GM23338 (cell line): ENCODE data around the gene GREB1L. TPM values are rescaled to one million over a fixed set of nuclear protein-coding genes. Genes with fewer than 3 reads are reported as not detected.
A peak's percentile ranks its signal among the peaks of the same experiment; 100 is the strongest.

Source experiments
- ATAC-seq: fragments of 200-7000 bp; cut with Tn5 transposase; 3 replicates; pipeline ENCODE4 v1.9.1; 2020
- DNase-seq: peaks from one replicate; pipeline ENCODE4 v3.0.0-alpha.2; 2015; ENCODE audit warnings: low spot score
- H2AFZ ChIP-seq: fragments of 200-600 bp; sonication (generic); 2 replicates; pipeline ENCODE4 v1.8.0; 2016; ENCODE audit warnings: antibody characterized with exemption, mild to moderate bottlenecking, moderate library complexity
- H3F3A ChIP-seq: fragments of 200-600 bp; sonication (generic); replicated peaks from 2 replicates; pipeline ENCODE4 v1.8.0; 2017; ENCODE audit warnings: antibody characterized with exemption, mixed run types, low read depth
- H3K27ac ChIP-seq: fragments of 200-600 bp; sonication (generic); 2 replicates; pipeline ENCODE4 v1.6.1; 2016; ENCODE audit warnings: low read depth
- H3K27me3 ChIP-seq: fragments of 200-600 bp; sonication (generic); 2 replicates; pipeline ENCODE4 v1.8.0; 2016; ENCODE audit warnings: mild to moderate bottlenecking, mixed run types, moderate library complexity; ENCODE audit not compliant: insufficient read depth
- H3K36me3 ChIP-seq: fragments of 200-600 bp; sonication (generic); 2 replicates; pipeline ENCODE4 v1.8.0; 2016; ENCODE audit warnings: mild to moderate bottlenecking; ENCODE audit not compliant: insufficient read depth
- H3K4me1 ChIP-seq: fragments of 200-600 bp; sonication (generic); 2 replicates; pipeline ENCODE4 v1.8.0; 2016; ENCODE audit warnings: mild to moderate bottlenecking, moderate library complexity; ENCODE audit not compliant: insufficient read depth
- H3K4me2 ChIP-seq: fragments of 200-600 bp; sonication (generic); 2 replicates; pipeline ENCODE4 v1.7.1; 2017; ENCODE audit warnings: mixed run types
- H3K4me3 ChIP-seq: fragments of 200-600 bp; sonication (generic); 2 replicates; pipeline ENCODE4 v1.6.1; 2016; ENCODE audit warnings: mixed run types
- H3K79me2 ChIP-seq: fragments of 200-600 bp; sonication (generic); replicated peaks from 2 replicates; pipeline ENCODE4 v1.8.0; 2017; ENCODE audit warnings: mild to moderate bottlenecking; ENCODE audit not compliant: insufficient read depth
- H3K9me2 ChIP-seq: fragments of 200-600 bp; sonication (generic); 2 replicates; pipeline ENCODE4 v1.8.0; 2017; ENCODE audit not compliant: insufficient read depth
- H4K20me1 ChIP-seq: fragments of 200-600 bp; sonication (generic); replicated peaks from 2 replicates; pipeline ENCODE4 v1.8.0; 2017; ENCODE audit warnings: mild to moderate bottlenecking; ENCODE audit not compliant: insufficient read depth
- H3K27ac Mint-ChIP-seq: 2 replicates; pipeline ENCODE4 v1.8.0; 2020; ENCODE audit warnings: inconsistent platforms, mild to moderate bottlenecking, moderate library complexity, mixed read lengths
- H3K27me3 Mint-ChIP-seq: 3 replicates; pipeline ENCODE4 v1.8.0; 2022; ENCODE audit warnings: low read depth, mild to moderate bottlenecking, moderate library complexity, mixed read lengths, inconsistent platforms; ENCODE audit not compliant: insufficient read depth, poor library complexity
- H3K36me3 Mint-ChIP-seq: 3 replicates; pipeline ENCODE4 v1.8.0; 2021; ENCODE audit warnings: low read depth, mild to moderate bottlenecking, inconsistent platforms, moderate library complexity, mixed read lengths
- H3K4me1 Mint-ChIP-seq: 3 replicates; pipeline ENCODE4 v1.8.0; 2020; ENCODE audit warnings: mild to moderate bottlenecking, inconsistent platforms, mixed read lengths
- H3K4me3 Mint-ChIP-seq: 3 replicates; pipeline ENCODE4 v1.8.0; 2021; ENCODE audit warnings: moderate library complexity, mild to moderate bottlenecking, inconsistent platforms, mixed read lengths
- H3K9me3 Mint-ChIP-seq: 3 replicates; pipeline ENCODE4 v1.8.0; 2020; ENCODE audit warnings: moderate library complexity, mild to moderate bottlenecking, inconsistent platforms, mixed read lengths
- EZH2 ChIP-seq: fragments of 200-600 bp; sonication (generic); IDR thresholded peaks from one replicate; pipeline ENCODE4 v1.8.0; 2017; ENCODE audit warnings: antibody characterized with exemption, mild to moderate bottlenecking, low read depth; ENCODE audit not compliant: unreplicated experiment
- EZH2phosphoT487 ChIP-seq: fragments of 200-600 bp; sonication (generic); IDR thresholded peaks from one replicate; pipeline ENCODE4 v1.8.1; 2018; ENCODE audit warnings: antibody characterized with exemption; ENCODE audit not compliant: unreplicated experiment
- NANOG ChIP-seq: IDR thresholded peaks from 2 replicates; pipeline ENCODE4 v1.6.1; 2016; ENCODE audit warnings: antibody characterized with exemption, borderline replicate concordance
- REST ChIP-seq: IDR thresholded peaks from one replicate; pipeline ENCODE4 v1.6.1; 2018; ENCODE audit warnings: antibody characterized with exemption; ENCODE audit not compliant: unreplicated experiment
- STAT1 ChIP-seq: IDR thresholded peaks from one replicate; pipeline ENCODE4 v1.6.1; 2016; ENCODE audit warnings: antibody characterized with exemption; ENCODE audit not compliant: unreplicated experiment
- ZNF114 ChIP-seq: fragments of 250-450 bp; sonication (Bioruptor Pico); IDR thresholded peaks from 2 replicates; pipeline ENCODE4 v1.5.0; 2020; ENCODE audit warnings: mild to moderate bottlenecking, moderate library complexity
- ZNF331 ChIP-seq: fragments of 250-450 bp; sonication (Bioruptor Pico); IDR thresholded peaks from 2 replicates; pipeline ENCODE4 v1.5.0; 2020; ENCODE audit warnings: low read depth, mild to moderate bottlenecking, moderate library complexity
- ZNF462 ChIP-seq: fragments of 250-450 bp; sonication (Bioruptor Pico); IDR thresholded peaks from 2 replicates; pipeline ENCODE4 v1.5.0; 2020; ENCODE audit warnings: mild to moderate bottlenecking, moderate library complexity
- polyA plus RNA-seq: library from polyadenylated mRNA; unstranded; fragments of >200 nt; fragmentation: Nextera tagmentation; extraction: Ambion mirVana; gene quantifications from 2 replicates; pipeline ENCODE4 v1.2.1, GENCODE V29; 2016
- total RNA-seq: library from RNA; depleted of rRNA; stranded (reverse); fragments of >200 nt; shearing (Covaris generic); gene quantifications from 2 replicates; pipeline ENCODE4 v1.2.3, GENCODE V29; 2014
- TF ChIP-seq, protein P1 (sequence below), 2 experiments: fragments of 200-600 bp in 1 of 2; sonication (generic) in 1 of 2; conservative IDR thresholded peaks; 2 replicates each; pipeline versions ENCODE4 v1.5.1 to v1.6.1; 2016 to 2017; ENCODE audit warnings: antibody characterized with exemption in 2 of 2, low read depth in 2 of 2, mild to moderate bottlenecking in 2 of 2, moderate library complexity in 1 of 2

The GREB1L gene
- total and polyA plus RNA-seq, 2 experiments from 2014 or later = 0.03 to 0.29 TPM

DNA sequence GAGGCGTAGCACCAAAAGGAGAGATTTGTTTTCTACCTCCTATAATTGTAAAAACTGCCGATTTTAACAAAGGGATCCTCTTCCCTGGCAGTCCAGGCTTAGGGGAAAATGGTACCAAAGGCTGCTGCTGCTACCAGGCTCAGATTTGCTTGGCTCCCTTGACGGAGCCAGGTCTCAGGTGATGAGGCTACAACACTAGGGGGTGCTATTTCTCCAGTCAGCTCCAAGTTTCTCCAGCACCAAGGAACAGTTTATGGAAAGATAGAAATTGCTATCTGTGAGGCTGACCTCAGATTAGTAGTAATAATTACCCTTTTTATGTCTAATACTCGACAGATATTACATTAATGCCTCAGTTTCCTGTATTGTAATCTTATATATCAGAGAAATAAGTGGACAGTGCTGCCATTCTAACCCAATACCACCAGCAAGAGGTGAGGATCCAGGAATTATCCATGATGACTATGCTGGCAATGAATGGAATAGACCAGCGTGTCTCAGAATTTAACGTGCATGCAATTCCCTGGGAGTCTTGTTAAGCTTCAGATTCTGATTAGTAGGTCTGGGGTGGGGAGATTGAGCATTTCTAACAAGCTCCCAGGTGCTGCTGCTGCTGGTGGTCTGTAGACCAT is 247.2 kb downstream of the GREB1L start:
- no peaks in the 10 kb centered on the region for H3K36me3 Mint-ChIP-seq
- Histone ChIP-seq H3K4me2 (no peak overlapping the region), H3K36me3 (no peaks in the 10 kb centered on the region), H4K20me1 (no peaks in the 10 kb centered on the region), H3K9me2 (no peaks in the 10 kb centered on the region), H3F3A (no peaks in the 10 kb centered on the region), H3K4me1 (peaks cover 10% of the 10 kb centered on the region), H3K79me2 (no peaks in the 10 kb centered on the region), H3K27me3 (no peaks in the 10 kb centered on the region), H3K27ac (no peak overlapping the region), H2AFZ (no peak overlapping the region), H3K4me3 (no peak overlapping the region)
- ATAC-seq = peak; percentile 93
- H3K9me3 Mint-ChIP-seq = no peaks in the 10 kb centered on the region
- H3K4me1 Mint-ChIP-seq = peaks cover 10% of the 10 kb centered on the region
- DNase-seq = peak; percentile 90
- no peak overlapping the region for H3K4me3 Mint-ChIP-seq
- H3K27ac Mint-ChIP-seq = no peak overlapping the region
- peaks cover 8% of the 10 kb centered on the region for H3K27me3 Mint-ChIP-seq
- no peak for TF ChIP-seq STAT1
- TF ChIP-seq, protein P1, sequence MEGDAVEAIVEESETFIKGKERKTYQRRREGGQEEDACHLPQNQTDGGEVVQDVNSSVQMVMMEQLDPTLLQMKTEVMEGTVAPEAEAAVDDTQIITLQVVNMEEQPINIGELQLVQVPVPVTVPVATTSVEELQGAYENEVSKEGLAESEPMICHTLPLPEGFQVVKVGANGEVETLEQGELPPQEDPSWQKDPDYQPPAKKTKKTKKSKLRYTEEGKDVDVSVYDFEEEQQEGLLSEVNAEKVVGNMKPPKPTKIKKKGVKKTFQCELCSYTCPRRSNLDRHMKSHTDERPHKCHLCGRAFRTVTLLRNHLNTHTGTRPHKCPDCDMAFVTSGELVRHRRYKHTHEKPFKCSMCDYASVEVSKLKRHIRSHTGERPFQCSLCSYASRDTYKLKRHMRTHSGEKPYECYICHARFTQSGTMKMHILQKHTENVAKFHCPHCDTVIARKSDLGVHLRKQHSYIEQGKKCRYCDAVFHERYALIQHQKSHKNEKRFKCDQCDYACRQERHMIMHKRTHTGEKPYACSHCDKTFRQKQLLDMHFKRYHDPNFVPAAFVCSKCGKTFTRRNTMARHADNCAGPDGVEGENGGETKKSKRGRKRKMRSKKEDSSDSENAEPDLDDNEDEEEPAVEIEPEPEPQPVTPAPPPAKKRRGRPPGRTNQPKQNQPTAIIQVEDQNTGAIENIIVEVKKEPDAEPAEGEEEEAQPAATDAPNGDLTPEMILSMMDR (conservative IDR thresholded peaks at IDR 0.05; ENCODE audit: low read depth in 2 of 2) = peak; percentile 89 to 94

GRCh38 chr18:21489919-21490495 is 248.0 kb downstream of the GREB1L start:
- ATAC-seq (no peak), DNase-seq (no peak)
- Histone ChIP-seq H4K20me1 (no peaks in the 10 kb centered on the region), H3K27ac (no peak overlapping the region), H3K36me3 (no peaks in the 10 kb centered on the region), H3K79me2 (no peaks in the 10 kb centered on the region), H3K4me3 (no peak overlapping the region), H3K4me2 (no peak overlapping the region), H3F3A (no peaks in the 10 kb centered on the region), H2AFZ (peak overlapping the region; percentile 79; the same call in 1 of the 2 replicates), H3K9me2 (no peaks in the 10 kb centered on the region), H3K4me1 (peaks cover 8% of the 10 kb centered on the region), H3K27me3 (no peaks in the 10 kb centered on the region)
- H3K4me1 Mint-ChIP-seq = peaks cover 7% of the 10 kb centered on the region; the same call in 2 of the 3 replicates
- H3K9me3 Mint-ChIP-seq = no peaks in the 10 kb centered on the region
- peaks cover 10% of the 10 kb centered on the region for H3K27me3 Mint-ChIP-seq
- no peak overlapping the region for H3K4me3 Mint-ChIP-seq
- H3K27ac Mint-ChIP-seq = no peak overlapping the region
- H3K36me3 Mint-ChIP-seq = no peaks in the 10 kb centered on the region
- TF ChIP-seq EZH2phosphoT487 (no peak), ZNF331 (CRISPR knock-in tag) (no peak), NANOG (no peak), ZNF114 (CRISPR knock-in tag) (no peak), REST (no peak), ZNF462 (no peak), EZH2 (no peak)
